HepG2 (cell line): ENCODE data around the gene FABP1. TPM values are rescaled to one million over a fixed set of nuclear protein-coding genes. Genes with fewer than 3 reads are reported as not detected.

Experiments
- CCDC6 ChIP-seq: sonication (generic); formaldehyde crosslinking; IDR thresholded peaks from 2 replicates; pipeline ENCODE4 v1.8.1; 2022; ENCODE audit warnings: mild to moderate bottlenecking, missing genetic modification reagents, moderate library complexity
- GATAD2A ChIP-seq: IDR thresholded peaks from 2 replicates; pipeline ENCODE4 v1.6.1; 2016
- HDAC2 ChIP-seq: sonication (generic); formaldehyde crosslinking; IDR thresholded peaks from 2 replicates; pipeline ENCODE4 v1.4.0; 2020; ENCODE audit warnings: missing genetic modification reagents
- HIVEP1 ChIP-seq: sonication (generic); formaldehyde crosslinking; IDR thresholded peaks from 2 replicates; pipeline ENCODE4 v1.4.0; 2020; ENCODE audit warnings: mild to moderate bottlenecking, missing genetic modification reagents
- ISX ChIP-seq: sonication (generic); formaldehyde crosslinking; conservative IDR thresholded peaks from 2 replicates; pipeline ENCODE4 v1.5.0; 2020; ENCODE audit warnings: missing genetic modification reagents
- MAF1 ChIP-seq: sonication (generic); formaldehyde crosslinking; IDR thresholded peaks from 2 replicates; pipeline ENCODE4 v1.5.0; 2020; ENCODE audit warnings: missing genetic modification reagents, borderline replicate concordance
- MED1 ChIP-seq: sonication (generic); formaldehyde crosslinking; IDR thresholded peaks from 2 replicates; pipeline ENCODE4 v1.4.0; 2020; ENCODE audit warnings: missing genetic modification reagents
- MED13 ChIP-seq: sonication (generic); formaldehyde crosslinking; IDR thresholded peaks from 2 replicates; pipeline ENCODE4 v1.5.0; 2020; ENCODE audit warnings: missing genetic modification reagents
- POLR2G ChIP-seq: fragments of 200-400 bp; formaldehyde crosslinking; IDR thresholded peaks from 2 replicates; pipeline ENCODE4 v1.6.1; 2018; ENCODE audit warnings: mild to moderate bottlenecking, low read depth, low read length, moderate library complexity
- RFX3 ChIP-seq: IDR thresholded peaks from 2 replicates; pipeline ENCODE4 v1.6.1; 2016; ENCODE audit warnings: missing biosample characterization, missing genetic modification reagents
- SMAD1 ChIP-seq: sonication (generic); formaldehyde crosslinking; IDR thresholded peaks from 2 replicates; pipeline ENCODE4 v1.4.0; 2020; ENCODE audit warnings: missing genetic modification reagents, low read depth, mild to moderate bottlenecking, borderline replicate concordance
- SOX13 ChIP-seq, 3 experiments: fragments of 450-650 bp in 1 of 3; sonication (generic) in 1 of 3; formaldehyde crosslinking in 1 of 3; IDR thresholded peaks in 2 of 3; conservative IDR thresholded peaks in 1 of 3; 2 replicates each; pipeline versions ENCODE4 v1.5.0 to v1.6.1; 2016 to 2020; ENCODE audit warnings: antibody characterized with exemption in 1 of 3, mild to moderate bottlenecking in 1 of 3, missing compliant biosample characterization in 1 of 3, missing genetic modification reagents in 1 of 3, moderate library complexity in 1 of 3
- YEATS2 ChIP-seq: sonication (generic); formaldehyde crosslinking; IDR thresholded peaks from 2 replicates; pipeline ENCODE4 v1.4.0; 2020; ENCODE audit warnings: missing genetic modification reagents, borderline replicate concordance
- YY1 ChIP-seq: IDR thresholded peaks from 2 replicates; pipeline ENCODE4 v1.6.1; 2011; ENCODE audit warnings: low read length, low read depth, moderate library complexity, mild to moderate bottlenecking; ENCODE audit not compliant: insufficient read depth, insufficient replicate concordance
- ZMAT3 ChIP-seq: sonication (generic); formaldehyde crosslinking; conservative IDR thresholded peaks from 2 replicates; pipeline ENCODE4 v1.7.0; 2021; ENCODE audit warnings: missing genetic modification reagents
- ZNF616 ChIP-seq: sonication (generic); formaldehyde crosslinking; IDR thresholded peaks from 2 replicates; pipeline ENCODE4 v1.5.0; 2020; ENCODE audit warnings: low read depth, mild to moderate bottlenecking, missing genetic modification reagents
- ZNF83 ChIP-seq: sonication (generic); formaldehyde crosslinking; IDR thresholded peaks from 2 replicates; pipeline ENCODE4 v1.4.0; 2020; ENCODE audit warnings: missing genetic modification reagents, mild to moderate bottlenecking, borderline replicate concordance
- polyA plus RNA-seq, 8 experiments: library from polyadenylated mRNA; depleted of rRNA in 3 of 8; stranded (reverse) in 7 of 8; unstranded in 1 of 8; fragments of >200 nt; fragmentation: Illumina TruSeq in 4 of 8; extraction: Trizol in 4 of 8; gene quantifications; 2 replicates each; pipeline versions ENCODE4 v1.2.1 to v1.2.3, GENCODE V29; 2011 to 2016; ENCODE audit warnings: low read depth in 4 of 8, missing spikeins in 1 of 8, mixed read lengths in 1 of 8; ENCODE audit not compliant: insufficient read depth in 1 of 8
- total RNA-seq, 5 experiments: library from RNA; depleted of rRNA; stranded (reverse); fragments of >200 nt; fragmentation: Illumina TruSeq; extraction: Trizol; gene quantifications; 2 replicates each; pipeline ENCODE4 v1.2.3, GENCODE V29; 2016; ENCODE audit warnings: low read depth in 1 of 5
- TF ChIP-seq, protein P1 (sequence below): IDR thresholded peaks from 2 replicates; pipeline ENCODE4 v1.6.1; 2012; ENCODE audit warnings: inconsistent platforms
- TF ChIP-seq, protein P2 (sequence below): sonication (generic); formaldehyde crosslinking; IDR thresholded peaks from 2 replicates; pipeline ENCODE4 v1.4.0; 2020; ENCODE audit warnings: missing genetic modification reagents
- TF ChIP-seq, protein P3 (sequence below): IDR thresholded peaks from 2 replicates; pipeline ENCODE4 v1.6.1; 2016; ENCODE audit warnings: mild to moderate bottlenecking, missing biosample characterization, missing genetic modification reagents
- TF ChIP-seq, protein P4 (sequence below): IDR thresholded peaks from 2 replicates; pipeline ENCODE4 v1.4.0; 2020; ENCODE audit warnings: mild to moderate bottlenecking, missing genetic modification reagents

The FABP1 gene
- total and polyA plus RNA-seq, 2 of the 13 experiments (the other 11 are each of a cell fraction or from before 2014, with no cell fraction given): 644 to 1,608 TPM

DNA sequence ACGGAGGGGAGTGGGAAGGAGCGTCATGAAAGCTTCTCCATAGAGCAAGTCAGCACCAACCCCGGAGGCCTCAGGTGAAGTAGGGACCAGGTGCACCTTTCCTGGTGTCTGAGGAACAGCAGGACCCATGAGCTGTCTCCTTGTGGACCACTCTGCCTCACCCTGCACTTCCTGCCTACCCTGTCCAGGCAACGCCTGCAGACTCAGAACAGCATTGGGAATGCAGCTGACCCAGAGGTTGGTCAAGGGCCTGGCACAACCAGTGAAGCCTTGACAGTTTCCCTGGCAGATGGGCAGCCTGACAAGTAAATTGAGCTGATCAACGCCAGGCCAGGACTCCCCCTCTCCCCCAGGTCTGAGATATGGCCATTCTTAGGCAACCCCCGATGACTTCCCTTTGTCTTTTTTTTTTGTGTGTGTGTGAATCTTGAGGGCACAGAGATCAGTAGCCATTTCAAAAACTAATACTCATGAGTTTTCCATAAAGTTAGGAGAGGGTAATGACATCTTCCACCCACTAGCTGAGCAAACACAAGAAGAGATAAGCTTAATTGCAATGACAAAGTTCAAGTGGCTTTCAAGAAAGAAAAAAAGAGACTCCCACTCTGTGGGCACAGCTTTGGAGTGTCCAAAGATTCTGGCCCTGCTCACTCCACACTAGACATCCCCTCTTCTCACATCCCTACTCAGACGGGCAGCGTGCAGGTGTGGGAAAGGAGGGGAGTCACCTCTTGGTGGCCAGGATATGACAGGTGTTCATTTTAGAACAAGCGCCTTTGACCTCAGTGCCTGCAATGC, 3.5 kb upstream of the FABP1 start (continued):
- TF ChIP-seq GATAD2A (CRISPR knock-in tag) (peak; percentile 86), ZNF83 (CRISPR knock-in tag) (no peak), RFX3 (CRISPR knock-in tag) (no peak), ISX (CRISPR knock-in tag) (no peak), ZMAT3 (CRISPR knock-in tag) (0 out of 2 replicates have a peak, but pooled peaks have one; percentile 31), MAF1 (peak; percentile 52; the same call in 1 of the 2 replicates), MED1 (peak; percentile 88), HIVEP1 (0 out of 2 replicates have a peak, but pooled peaks have one; percentile 10), HDAC2 (CRISPR knock-in tag) (peak; percentile 73; the same call in 1 of the 2 replicates), CCDC6 (CRISPR knock-in tag) (peak; percentile 51; the same call in 1 of the 2 replicates), POLR2G (peak; percentile 64), ZNF616 (CRISPR knock-in tag) (no peak), YY1 (peak; percentile 19), SMAD1 (CRISPR knock-in tag) (no peak), SOX13 (IDR thresholded peaks at IDR 0.05) (no peak; the same call in 1 of the 2 replicates), SOX13 (CRISPR knock-in tag; conservative IDR thresholded peaks at IDR 0.05 in 1 of 2, IDR thresholded peaks at IDR 0.05 in 1 of 2) (peak in 1 of 2 experiments; percentile 80; a peak in 2 of 4 replicates), MED13 (CRISPR knock-in tag) (peak; percentile 95), YEATS2 (CRISPR knock-in tag) (no peak)
- TF ChIP-seq, protein P1, sequence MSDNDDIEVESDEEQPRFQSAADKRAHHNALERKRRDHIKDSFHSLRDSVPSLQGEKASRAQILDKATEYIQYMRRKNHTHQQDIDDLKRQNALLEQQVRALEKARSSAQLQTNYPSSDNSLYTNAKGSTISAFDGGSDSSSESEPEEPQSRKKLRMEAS: peak; percentile 24; the same call in 1 of the 2 replicates
- TF ChIP-seq, protein P2, sequence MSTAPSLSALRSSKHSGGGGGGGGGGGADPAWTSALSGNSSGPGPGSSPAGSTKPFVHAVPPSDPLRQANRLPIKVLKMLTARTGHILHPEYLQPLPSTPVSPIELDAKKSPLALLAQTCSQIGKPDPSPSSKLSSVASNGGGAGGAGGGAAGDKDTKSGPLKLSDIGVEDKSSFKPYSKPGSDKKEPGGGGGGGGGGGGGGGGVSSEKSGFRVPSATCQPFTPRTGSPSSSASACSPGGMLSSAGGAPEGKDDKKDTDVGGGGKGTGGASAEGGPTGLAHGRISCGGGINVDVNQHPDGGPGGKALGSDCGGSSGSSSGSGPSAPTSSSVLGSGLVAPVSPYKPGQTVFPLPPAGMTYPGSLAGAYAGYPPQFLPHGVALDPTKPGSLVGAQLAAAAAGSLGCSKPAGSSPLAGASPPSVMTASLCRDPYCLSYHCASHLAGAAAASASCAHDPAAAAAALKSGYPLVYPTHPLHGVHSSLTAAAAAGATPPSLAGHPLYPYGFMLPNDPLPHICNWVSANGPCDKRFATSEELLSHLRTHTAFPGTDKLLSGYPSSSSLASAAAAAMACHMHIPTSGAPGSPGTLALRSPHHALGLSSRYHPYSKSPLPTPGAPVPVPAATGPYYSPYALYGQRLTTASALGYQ (CRISPR knock-in tag): 0 out of 2 replicates have a peak, but pooled peaks have one; percentile 43
- TF ChIP-seq, protein P3, sequence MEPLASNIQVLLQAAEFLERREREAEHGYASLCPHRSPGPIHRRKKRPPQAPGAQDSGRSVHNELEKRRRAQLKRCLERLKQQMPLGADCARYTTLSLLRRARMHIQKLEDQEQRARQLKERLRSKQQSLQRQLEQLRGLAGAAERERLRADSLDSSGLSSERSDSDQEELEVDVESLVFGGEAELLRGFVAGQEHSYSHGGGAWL: no peak
- TF ChIP-seq, protein P4, sequence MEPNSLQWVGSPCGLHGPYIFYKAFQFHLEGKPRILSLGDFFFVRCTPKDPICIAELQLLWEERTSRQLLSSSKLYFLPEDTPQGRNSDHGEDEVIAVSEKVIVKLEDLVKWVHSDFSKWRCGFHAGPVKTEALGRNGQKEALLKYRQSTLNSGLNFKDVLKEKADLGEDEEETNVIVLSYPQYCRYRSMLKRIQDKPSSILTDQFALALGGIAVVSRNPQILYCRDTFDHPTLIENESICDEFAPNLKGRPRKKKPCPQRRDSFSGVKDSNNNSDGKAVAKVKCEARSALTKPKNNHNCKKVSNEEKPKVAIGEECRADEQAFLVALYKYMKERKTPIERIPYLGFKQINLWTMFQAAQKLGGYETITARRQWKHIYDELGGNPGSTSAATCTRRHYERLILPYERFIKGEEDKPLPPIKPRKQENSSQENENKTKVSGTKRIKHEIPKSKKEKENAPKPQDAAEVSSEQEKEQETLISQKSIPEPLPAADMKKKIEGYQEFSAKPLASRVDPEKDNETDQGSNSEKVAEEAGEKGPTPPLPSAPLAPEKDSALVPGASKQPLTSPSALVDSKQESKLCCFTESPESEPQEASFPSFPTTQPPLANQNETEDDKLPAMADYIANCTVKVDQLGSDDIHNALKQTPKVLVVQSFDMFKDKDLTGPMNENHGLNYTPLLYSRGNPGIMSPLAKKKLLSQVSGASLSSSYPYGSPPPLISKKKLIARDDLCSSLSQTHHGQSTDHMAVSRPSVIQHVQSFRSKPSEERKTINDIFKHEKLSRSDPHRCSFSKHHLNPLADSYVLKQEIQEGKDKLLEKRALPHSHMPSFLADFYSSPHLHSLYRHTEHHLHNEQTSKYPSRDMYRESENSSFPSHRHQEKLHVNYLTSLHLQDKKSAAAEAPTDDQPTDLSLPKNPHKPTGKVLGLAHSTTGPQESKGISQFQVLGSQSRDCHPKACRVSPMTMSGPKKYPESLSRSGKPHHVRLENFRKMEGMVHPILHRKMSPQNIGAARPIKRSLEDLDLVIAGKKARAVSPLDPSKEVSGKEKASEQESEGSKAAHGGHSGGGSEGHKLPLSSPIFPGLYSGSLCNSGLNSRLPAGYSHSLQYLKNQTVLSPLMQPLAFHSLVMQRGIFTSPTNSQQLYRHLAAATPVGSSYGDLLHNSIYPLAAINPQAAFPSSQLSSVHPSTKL (CRISPR knock-in tag): peak; percentile 77; the same call in 1 of the 2 replicates
